K562 (cell line): Measurements from ENCODE around the gene GALNS. TPM values are rescaled to one million over a fixed set of nuclear protein-coding genes. Genes with fewer than 3 reads are reported as not detected.
A peak's percentile ranks its signal among the peaks of the same experiment; 100 is the strongest.

Experiments
- BRCA1 ChIP-seq, 2 experiments: fragments of 450-650 bp in 1 of 2; sonication (generic) in 1 of 2; formaldehyde crosslinking in 1 of 2; IDR thresholded peaks; 2 replicates each; pipeline versions ENCODE4 v1.5.0 to v1.6.1; 2017 to 2020; ENCODE audit warnings: mild to moderate bottlenecking in 1 of 2, missing genetic modification reagents in 1 of 2
- CHD7 ChIP-seq: fragments of 200-600 bp; sonication (generic); IDR thresholded peaks from one replicate; pipeline ENCODE4 v1.6.1; 2012; ENCODE audit warnings: mild to moderate bottlenecking, low read depth, low read length, inconsistent platforms
- HDAC6 ChIP-seq: IDR thresholded peaks from 2 replicates; pipeline ENCODE4 v1.6.1; 2012; ENCODE audit warnings: low read depth, mild to moderate bottlenecking, control low read depth, inconsistent platforms, low read length, moderate library complexity
- KLF13 ChIP-seq: fragments of 450-650 bp; IDR thresholded peaks from 2 replicates; pipeline ENCODE4 v1.6.1; 2016; ENCODE audit warnings: missing genetic modification characterization, low read depth, mild to moderate bottlenecking, missing compliant biosample characterization, moderate library complexity, borderline replicate concordance
- OTX1 ChIP-seq: fragments of 450-650 bp; formaldehyde crosslinking; IDR thresholded peaks from 2 replicates; pipeline ENCODE4 v1.4.0; 2022; ENCODE audit warnings: mild to moderate bottlenecking
- SMAD1 ChIP-seq: fragments of 150-350 bp; IDR thresholded peaks from 2 replicates; pipeline ENCODE4 v1.6.1; 2014; ENCODE audit warnings: low read length, low read depth; ENCODE audit not compliant: partially characterized antibody
- SP2 ChIP-seq: IDR thresholded peaks from 2 replicates; pipeline ENCODE4 v1.6.1; 2011; ENCODE audit warnings: mild to moderate bottlenecking, low read depth, low read length, moderate library complexity; ENCODE audit not compliant: poor library complexity, severe bottlenecking; ENCODE audit errors: extremely low read depth
- TCF15 ChIP-seq: fragments of 250-450 bp; sonication (Bioruptor Pico); IDR thresholded peaks from 2 replicates; pipeline ENCODE4 v1.8.0; 2022; ENCODE audit warnings: moderate library complexity, mild to moderate bottlenecking, inconsistent platforms
- ZBTB49 ChIP-seq: sonication (generic); formaldehyde crosslinking; IDR thresholded peaks from 2 replicates; pipeline ENCODE4 v1.8.0; 2022; ENCODE audit warnings: missing genetic modification reagents, mild to moderate bottlenecking, borderline replicate concordance
- polyA plus RNA-seq, 8 experiments: library from polyadenylated mRNA; depleted of rRNA in 4 of 8; stranded (reverse) in 5 of 8; unstranded in 3 of 8; fragments of >200 nt; fragmentation: Nextera tagmentation in 2 of 8; fragmentation: Illumina TruSeq in 1 of 8; extraction: Ambion mirVana in 2 of 8; extraction: Trizol in 1 of 8; gene quantifications; 2 replicates each; pipeline versions ENCODE4 v1.2.1 to v1.2.3, GENCODE V29; 2011 to 2014; ENCODE audit warnings: inconsistent platforms in 1 of 8, missing spikeins in 1 of 8
- total RNA-seq, 7 experiments: library from RNA; depleted of rRNA in 6 of 7; stranded (reverse); fragments of >200 nt in 6 of 7; fragmentation: Illumina TruSeq in 2 of 7; extraction: Trizol in 2 of 7; gene quantifications; 2 replicates each; pipeline versions ENCODE4 v1.2.1 to v1.2.3, GENCODE V29; 2011 to 2021; ENCODE audit warnings: low replicate concordance in 1 of 7
- TF ChIP-seq, protein P1 (sequence below): sonication (generic); formaldehyde crosslinking; IDR thresholded peaks from 2 replicates; pipeline ENCODE4 v1.8.0; 2022; ENCODE audit warnings: mild to moderate bottlenecking, low read depth, missing genetic modification reagents

Gene GALNS
- total and polyA plus RNA-seq, 9 of the 15 experiments (the other 6 are each of a cell fraction or from before 2014, with no cell fraction given) = 0.38 to 13.2 (median 4.3) TPM

GRCh38 chr16:88799569-88800276, 57.0 kb downstream of the GALNS start (continued):
- TF ChIP-seq CHD7 (no peak), HDAC6 (no peak), ZBTB49 (CRISPR knock-in tag) (no peak), KLF13 (no peak), SP2 (no peak), TCF15 (CRISPR knock-in tag) (no peak), BRCA1 (IDR thresholded peaks at IDR 0.05) (no peak), BRCA1 (CRISPR knock-in tag; IDR thresholded peaks at IDR 0.05) (no peak), SMAD1 (no peak), OTX1 (CRISPR knock-in tag) (peak; percentile 52; the same call in 1 of the 2 replicates)
- TF ChIP-seq, protein P1, sequence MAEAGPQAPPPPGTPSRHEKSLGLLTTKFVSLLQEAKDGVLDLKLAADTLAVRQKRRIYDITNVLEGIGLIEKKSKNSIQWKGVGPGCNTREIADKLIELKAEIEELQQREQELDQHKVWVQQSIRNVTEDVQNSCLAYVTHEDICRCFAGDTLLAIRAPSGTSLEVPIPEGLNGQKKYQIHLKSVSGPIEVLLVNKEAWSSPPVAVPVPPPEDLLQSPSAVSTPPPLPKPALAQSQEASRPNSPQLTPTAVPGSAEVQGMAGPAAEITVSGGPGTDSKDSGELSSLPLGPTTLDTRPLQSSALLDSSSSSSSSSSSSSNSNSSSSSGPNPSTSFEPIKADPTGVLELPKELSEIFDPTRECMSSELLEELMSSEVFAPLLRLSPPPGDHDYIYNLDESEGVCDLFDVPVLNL (CRISPR knock-in tag) = no peak
